DOHH2 (cell line): Measurements from ENCODE around the gene RBKS.

Experiments used
- CTCF ChIP-seq: fragments of 200-600 bp; sonication (generic); IDR thresholded peaks from one replicate; pipeline ENCODE4 v1.5.1; 2014; ENCODE audit warnings: antibody characterized with exemption, mild to moderate bottlenecking, low read depth, low read length; ENCODE audit not compliant: poor library complexity, severe bottlenecking
- EZH2phosphoT487 ChIP-seq: fragments of 200-600 bp; sonication (generic); IDR thresholded peaks from 2 replicates; pipeline ENCODE4 v1.6.1; 2017; ENCODE audit warnings: borderline replicate concordance, mild to moderate bottlenecking, antibody characterized with exemption, low read length, moderate library complexity, mixed read lengths

GRCh38 chr2:27852691-27853090 is 37.5 kb downstream of the RBKS start:
- TF ChIP-seq EZH2phosphoT487, result no peak
- no peak for TF ChIP-seq CTCF
